GM12865 (cell line): ENCODE results near the gene SLC19A1.

Source experiments
- DNase-seq: peaks from one replicate; pipeline ENCODE4 v3.0.0; 2010; ENCODE audit warnings: low read depth
- H3K4me3 ChIP-seq: 2 replicates; pipeline ENCODE4 v1.5.1; 2011; ENCODE audit warnings: mild to moderate bottlenecking, low read depth, low read length, control low read depth
- TF ChIP-seq, protein P1 (sequence below): IDR thresholded peaks from 2 replicates; pipeline ENCODE4 v1.5.1; 2011; ENCODE audit warnings: low read length, control low read depth, low read depth, inconsistent platforms; ENCODE audit not compliant: insufficient read depth; ENCODE audit errors: missing control alignments

Gene SLC19A1

GRCh38 chr21:45494851-45495680 lies 47.2 kb downstream of the SLC19A1 start:
- no peak overlapping the region for H3K4me3 ChIP-seq
- TF ChIP-seq, protein P1, sequence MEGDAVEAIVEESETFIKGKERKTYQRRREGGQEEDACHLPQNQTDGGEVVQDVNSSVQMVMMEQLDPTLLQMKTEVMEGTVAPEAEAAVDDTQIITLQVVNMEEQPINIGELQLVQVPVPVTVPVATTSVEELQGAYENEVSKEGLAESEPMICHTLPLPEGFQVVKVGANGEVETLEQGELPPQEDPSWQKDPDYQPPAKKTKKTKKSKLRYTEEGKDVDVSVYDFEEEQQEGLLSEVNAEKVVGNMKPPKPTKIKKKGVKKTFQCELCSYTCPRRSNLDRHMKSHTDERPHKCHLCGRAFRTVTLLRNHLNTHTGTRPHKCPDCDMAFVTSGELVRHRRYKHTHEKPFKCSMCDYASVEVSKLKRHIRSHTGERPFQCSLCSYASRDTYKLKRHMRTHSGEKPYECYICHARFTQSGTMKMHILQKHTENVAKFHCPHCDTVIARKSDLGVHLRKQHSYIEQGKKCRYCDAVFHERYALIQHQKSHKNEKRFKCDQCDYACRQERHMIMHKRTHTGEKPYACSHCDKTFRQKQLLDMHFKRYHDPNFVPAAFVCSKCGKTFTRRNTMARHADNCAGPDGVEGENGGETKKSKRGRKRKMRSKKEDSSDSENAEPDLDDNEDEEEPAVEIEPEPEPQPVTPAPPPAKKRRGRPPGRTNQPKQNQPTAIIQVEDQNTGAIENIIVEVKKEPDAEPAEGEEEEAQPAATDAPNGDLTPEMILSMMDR: no peak
- DNase-seq: no peak

GRCh38 chr21:45494135-45494850 lies 47.9 kb downstream of the SLC19A1 start:
- H3K4me3 ChIP-seq: no peak overlapping the region
- no peak for DNase-seq
- TF ChIP-seq, protein P1: no peak

DNA sequence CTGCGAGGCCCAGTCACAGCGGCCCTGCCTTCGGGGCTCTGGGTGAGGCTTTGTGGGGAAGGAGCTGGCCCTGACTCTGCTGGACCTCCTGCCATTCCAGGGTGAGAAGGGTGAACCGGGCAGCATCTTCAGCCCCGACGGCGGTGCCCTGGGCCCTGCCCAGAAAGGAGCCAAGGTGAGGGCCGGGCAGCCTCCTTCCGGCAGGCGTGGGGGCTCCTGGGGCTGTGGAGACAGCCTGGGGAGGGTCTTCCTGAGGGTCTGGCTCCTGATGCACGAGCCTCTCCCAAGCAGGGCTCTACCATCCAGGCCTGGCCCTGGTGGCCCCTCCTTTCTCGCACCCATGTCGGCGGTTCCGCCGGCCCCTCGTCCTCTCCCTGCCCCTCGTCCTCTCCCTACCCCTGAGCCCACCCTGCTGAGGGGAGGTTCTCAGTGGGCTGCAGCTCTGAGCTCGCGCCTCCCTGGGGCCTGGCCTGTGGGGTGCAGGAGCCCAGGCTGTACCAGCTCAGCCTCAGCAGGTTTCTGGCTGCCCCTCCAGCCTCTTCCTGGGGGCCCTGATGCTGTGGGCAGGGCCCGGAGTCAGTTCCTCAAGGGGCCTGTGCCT lies 48.7 kb downstream of the SLC19A1 start:
- no peak for DNase-seq
- TF ChIP-seq, protein P1: no peak

DNA sequence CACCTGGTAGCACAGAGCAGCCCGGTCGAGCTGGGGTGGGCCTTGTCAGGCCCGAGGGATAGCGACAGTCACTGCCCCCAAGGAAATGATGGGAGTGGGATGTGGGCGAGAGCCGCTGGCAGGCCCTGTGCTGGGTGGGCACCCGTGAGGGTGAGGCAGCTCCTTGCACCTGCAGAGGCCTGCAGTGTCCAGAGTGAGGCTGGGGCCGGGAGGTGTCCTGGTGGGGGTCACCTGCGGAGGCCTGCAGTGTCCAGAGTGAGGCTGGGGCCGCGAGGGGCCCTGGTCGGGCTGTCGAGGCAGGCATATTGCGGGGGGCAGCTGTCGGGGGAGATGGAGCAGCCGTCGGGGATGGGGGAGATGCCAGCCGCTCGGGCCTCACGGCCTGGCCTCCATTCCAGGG lies 49.5 kb downstream of the SLC19A1 start:
- H3K4me3 ChIP-seq: no peak overlapping the region
- no peak for DNase-seq
- TF ChIP-seq, protein P1: no peak

More for the DNA sequence above, 48.7 kb downstream of the SLC19A1 start:
- H3K4me3 ChIP-seq: no peak overlapping the region

DNA sequence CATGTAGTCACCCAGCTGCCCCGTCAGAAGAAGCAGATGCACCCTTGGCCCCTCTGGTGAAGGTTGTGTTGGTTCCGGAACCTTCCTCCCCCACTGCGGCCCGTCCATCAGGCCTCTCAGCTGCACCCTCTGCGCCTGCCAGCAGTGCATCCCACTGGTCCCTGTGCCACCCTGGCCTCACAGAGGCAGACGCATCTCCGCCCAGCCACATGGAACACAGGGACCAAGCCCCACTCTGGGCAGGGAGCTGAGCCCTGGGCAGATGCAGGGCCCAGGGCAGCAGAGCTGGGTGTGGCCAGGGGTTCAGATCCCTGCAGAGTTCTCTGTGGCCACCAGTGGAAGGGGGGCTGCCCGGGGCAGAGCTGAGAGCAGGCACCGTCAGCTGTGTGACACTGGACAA lies 50.6 kb downstream of the SLC19A1 start:
- no peak overlapping the region for H3K4me3 ChIP-seq
- TF ChIP-seq, protein P1: no peak
- no peak for DNase-seq

DNA sequence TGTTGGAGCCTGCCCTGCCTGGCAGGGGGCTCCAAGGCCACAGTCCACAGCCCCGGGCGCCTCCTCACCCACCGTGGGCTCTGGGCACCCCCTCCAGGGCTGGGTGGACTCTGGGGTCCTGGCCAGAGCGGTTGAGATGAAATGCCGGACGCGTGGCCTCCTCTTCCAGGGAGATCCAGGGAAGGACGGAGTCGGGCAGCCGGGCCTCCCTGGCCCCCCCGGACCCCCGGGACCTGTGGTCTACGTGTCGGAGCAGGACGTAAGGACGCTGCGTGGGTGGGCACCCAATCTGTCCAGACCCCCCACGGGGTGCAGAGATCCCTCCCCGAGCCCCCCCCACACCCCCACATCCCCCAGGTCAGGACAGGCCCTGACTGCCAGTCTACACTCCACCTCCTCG lies 51.2 kb downstream of the SLC19A1 start:
- TF ChIP-seq, protein P1: no peak
- no peak overlapping the region for H3K4me3 ChIP-seq
- no peak for DNase-seq
